Transverse colon (tissue), 4 donors: ENCODE results near the gene UNK.

ENCODE experiments used
- EP300 ChIP-seq: sonication (generic); formaldehyde crosslinking; IDR thresholded peaks from one replicate; pipeline ENCODE4 v1.6.1; 2017; ENCODE audit warnings: antibody characterized with exemption, low read depth
- POLR2A ChIP-seq: fragments of 450-650 bp; IDR thresholded peaks from one replicate; pipeline ENCODE4 v1.6.1; 2016; ENCODE audit warnings: antibody characterized with exemption, mild to moderate bottlenecking, moderate library complexity
- POLR2AphosphoS5 ChIP-seq, 3 donors: sonication (generic); formaldehyde crosslinking; IDR thresholded peaks; one replicate each; pipeline ENCODE4 v1.6.1; 2016; ENCODE audit warnings: antibody characterized with exemption in 3 of 3
- TF ChIP-seq, protein P1 (sequence below), 5 experiments: fragments of 200-600 bp in 3 of 5; fragments of 450-650 bp in 2 of 5; sonication (generic) in 3 of 5; IDR thresholded peaks; 1 replicate in 2 of 5; 2 replicates in 3 of 5; pipeline ENCODE4 v1.5.1; 2016 to 2017; ENCODE audit warnings: antibody characterized with exemption in 5 of 5, inconsistent platforms in 3 of 5, mild to moderate bottlenecking in 2 of 5, moderate library complexity in 1 of 5

DNA sequence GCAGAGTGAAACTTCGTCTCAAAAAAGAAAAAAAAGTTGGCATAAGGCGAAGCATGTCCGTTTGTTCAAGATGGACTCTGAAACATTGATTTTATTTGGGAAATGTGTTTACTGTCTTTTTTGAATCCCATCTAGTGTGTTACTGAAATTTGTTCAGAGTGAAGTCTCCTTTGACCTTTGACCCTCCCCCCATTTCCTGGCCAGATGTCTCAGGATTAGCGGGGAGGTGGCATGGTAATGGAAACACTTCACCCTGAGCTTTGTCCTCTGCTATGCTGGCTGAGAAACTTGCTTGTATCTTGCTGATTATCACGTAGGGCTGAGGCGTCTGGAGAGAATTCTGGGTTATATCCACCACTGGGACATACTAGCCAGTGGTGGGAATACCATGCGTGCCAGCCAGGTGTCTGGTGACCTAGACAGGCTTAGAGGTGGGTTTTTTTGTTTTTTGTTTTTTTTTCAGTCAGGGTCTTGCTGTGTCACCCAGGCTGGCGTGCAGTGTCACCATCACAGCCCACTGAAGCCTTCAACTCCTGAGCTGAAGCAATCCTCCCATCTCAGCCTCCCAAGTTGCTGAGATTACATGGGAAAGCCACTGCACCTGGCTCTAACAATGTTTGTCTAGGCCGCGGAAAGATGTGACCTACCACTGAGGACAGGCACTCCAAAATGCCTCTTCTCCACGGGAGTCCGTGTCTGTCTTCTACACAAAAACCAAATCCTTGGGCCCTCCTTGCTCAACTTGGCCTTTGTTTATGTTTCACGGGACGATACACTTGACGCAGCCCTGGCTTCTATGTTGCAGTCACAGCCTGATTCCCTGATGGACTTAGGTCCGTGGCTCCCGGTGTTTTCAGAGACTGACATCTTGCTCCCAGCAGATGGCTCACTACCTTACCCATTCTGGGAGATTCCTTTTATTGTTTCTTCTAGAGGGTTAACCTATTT lies 13.0 kb upstream of the UNK start:
- TF ChIP-seq, protein P1, sequence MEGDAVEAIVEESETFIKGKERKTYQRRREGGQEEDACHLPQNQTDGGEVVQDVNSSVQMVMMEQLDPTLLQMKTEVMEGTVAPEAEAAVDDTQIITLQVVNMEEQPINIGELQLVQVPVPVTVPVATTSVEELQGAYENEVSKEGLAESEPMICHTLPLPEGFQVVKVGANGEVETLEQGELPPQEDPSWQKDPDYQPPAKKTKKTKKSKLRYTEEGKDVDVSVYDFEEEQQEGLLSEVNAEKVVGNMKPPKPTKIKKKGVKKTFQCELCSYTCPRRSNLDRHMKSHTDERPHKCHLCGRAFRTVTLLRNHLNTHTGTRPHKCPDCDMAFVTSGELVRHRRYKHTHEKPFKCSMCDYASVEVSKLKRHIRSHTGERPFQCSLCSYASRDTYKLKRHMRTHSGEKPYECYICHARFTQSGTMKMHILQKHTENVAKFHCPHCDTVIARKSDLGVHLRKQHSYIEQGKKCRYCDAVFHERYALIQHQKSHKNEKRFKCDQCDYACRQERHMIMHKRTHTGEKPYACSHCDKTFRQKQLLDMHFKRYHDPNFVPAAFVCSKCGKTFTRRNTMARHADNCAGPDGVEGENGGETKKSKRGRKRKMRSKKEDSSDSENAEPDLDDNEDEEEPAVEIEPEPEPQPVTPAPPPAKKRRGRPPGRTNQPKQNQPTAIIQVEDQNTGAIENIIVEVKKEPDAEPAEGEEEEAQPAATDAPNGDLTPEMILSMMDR (IDR thresholded peaks at IDR 0.05): peak in 1 of 5 experiments; percentile 15
- TF ChIP-seq POLR2A (no peak), EP300 (no peak), POLR2AphosphoS5 (IDR thresholded peaks at IDR 0.05) (peak in 2 of 3 donors; percentile 45 to 47)
